Thoracic aorta (tissue), 2 donors: ENCODE measurements around the gene RAPGEF4. TPM values are rescaled to one million over a fixed set of nuclear protein-coding genes. Genes with fewer than 3 reads are reported as not detected.

Experiments used
- ATAC-seq: fragments of 150-250 bp; one replicate; pipeline ENCODE4 v1.8.0; 2017; ENCODE audit warnings: low read depth; ENCODE audit not compliant: insufficient number of reproducible peaks, low FRiP score
- DNase-seq: peaks from one replicate; pipeline ENCODE4 v3.0.0-alpha.2; 2020; ENCODE audit warnings: low spot score
- H3K27ac ChIP-seq, 2 donors: fragments of 200-600 bp; sonication (generic); 1 replicate in 1 of 2; 2 replicates in 1 of 2; pipeline ENCODE4 v1.5.1; 2016; ENCODE audit warnings: mild to moderate bottlenecking in 2 of 2, moderate library complexity in 2 of 2
- H3K27me3 ChIP-seq: fragments of 200-600 bp; sonication (generic); replicated peaks from 2 replicates; pipeline ENCODE4 v1.6.0; 2016; ENCODE audit warnings: mild to moderate bottlenecking; ENCODE audit not compliant: insufficient read depth
- H3K36me3 ChIP-seq: fragments of 200-600 bp; sonication (generic); one replicate; pipeline ENCODE4 v1.5.1; 2016
- H3K4me1 ChIP-seq, 2 donors: fragments of 200-600 bp; sonication (generic); 1 replicate in 1 of 2; 2 replicates in 1 of 2; pipeline versions ENCODE4 v1.5.1 to v1.6.0; 2016; ENCODE audit warnings: low read depth in 2 of 2, mild to moderate bottlenecking in 1 of 2; ENCODE audit not compliant: control insufficient read depth in 1 of 2
- H3K4me3 ChIP-seq: fragments of 200-600 bp; sonication (generic); 2 replicates; pipeline ENCODE4 v1.5.1; 2016; ENCODE audit warnings: mild to moderate bottlenecking
- H3K9me3 ChIP-seq: fragments of 200-600 bp; sonication (generic); 2 replicates; pipeline ENCODE4 v1.5.1; 2016
- CTCF ChIP-seq: fragments of 200-600 bp; sonication (generic); IDR thresholded peaks from one replicate; pipeline ENCODE4 v1.5.1; 2019; ENCODE audit warnings: antibody characterized with exemption
- total RNA-seq, 2 donors: library from RNA; depleted of rRNA; stranded (reverse); fragments of >200 nt; gene quantifications; one replicate each; pipeline versions ENCODE4 v1.1.0 to v1.2.3, GENCODE V29; 2016

RAPGEF4 gene
- total RNA-seq, 2 donors from 2014 or later: 9.9 to 18.4 TPM

GRCh38 chr2:172870396-172870795 lies 134.8 kb downstream of the RAPGEF4 start:
- H3K4me3 ChIP-seq: no peak overlapping the region
- DNase-seq (no peak), ATAC-seq (no peak)
- H3K9me3 ChIP-seq: no peaks in the 10 kb centered on the region
- no peaks in the 10 kb centered on the region for H3K36me3 ChIP-seq
- H3K27ac ChIP-seq: no peak overlapping the region
- no peaks in the 10 kb centered on the region for H3K4me1 ChIP-seq
- H3K27me3 ChIP-seq: no peaks in the 10 kb centered on the region
- TF ChIP-seq CTCF: no peak

GRCh38 chr2:172877826-172878225 lies 142.2 kb downstream of the RAPGEF4 start:
- Histone ChIP-seq H3K4me3 (no peak overlapping the region), H3K27ac (no peak overlapping the region), H3K9me3 (no peaks in the 10 kb centered on the region), H3K27me3 (no peaks in the 10 kb centered on the region), H3K36me3 (no peaks in the 10 kb centered on the region), H3K4me1 (no peaks in the 10 kb centered on the region)
- DNase-seq: no peak
- ATAC-seq: no peak
- no peak for TF ChIP-seq CTCF

- no peaks in the 10 kb centered on the region for H3K27me3 ChIP-seq
- H3K4me3 ChIP-seq: no peak overlapping the region
- DNase-seq: no peak
- H3K36me3 ChIP-seq: no peaks in the 10 kb centered on the region
- no peak for TF ChIP-seq CTCF
- no peak for ATAC-seq
- no peaks in the 10 kb centered on the region for H3K4me1 ChIP-seq
- H3K9me3 ChIP-seq: no peaks in the 10 kb centered on the region
- H3K27ac ChIP-seq: no peak overlapping the region
These were observed 142.6 kb downstream of the RAPGEF4 start for GRCh38 chr2:172878260-172878659.

GRCh38 chr2:172884336-172884735 lies 148.7 kb downstream of the RAPGEF4 start:
- ATAC-seq: no peak
- no peak for TF ChIP-seq CTCF
- H3K9me3 ChIP-seq: no peaks in the 10 kb centered on the region

GRCh38 chr2:172885996-172886395 lies 150.4 kb downstream of the RAPGEF4 start:
- DNase-seq (no peak), ATAC-seq (no peak)
- no peaks in the 10 kb centered on the region for H3K9me3 ChIP-seq
- no peak for TF ChIP-seq CTCF
- peaks cover 0 to 5% of the 10 kb centered on the region in 2 donors for H3K4me1 ChIP-seq
- H3K36me3 ChIP-seq: no peaks in the 10 kb centered on the region
- H3K27me3 ChIP-seq: no peaks in the 10 kb centered on the region
- no peak overlapping the region for H3K27ac ChIP-seq
- H3K4me3 ChIP-seq: no peak overlapping the region

More at GRCh38 chr2:172884336-172884735, 148.7 kb downstream of the RAPGEF4 start:
- DNase-seq: no peak
- H3K27me3 ChIP-seq: no peaks in the 10 kb centered on the region
- no peaks in the 10 kb centered on the region for H3K36me3 ChIP-seq
- H3K27ac ChIP-seq: no peak overlapping the region
- no peak overlapping the region for H3K4me3 ChIP-seq
- H3K4me1 ChIP-seq: no peaks in the 10 kb centered on the region
